HepG2 (cell line): Measurements from ENCODE around the gene ANP32B. TPM values are rescaled to one million over a fixed set of nuclear protein-coding genes. Genes with fewer than 3 reads are reported as not detected.
A peak's percentile ranks its signal among the peaks of the same experiment; 100 is the strongest.

ENCODE experiments used
- AHR ChIP-seq: IDR thresholded peaks from 2 replicates; pipeline ENCODE4 v1.6.1; 2018; ENCODE audit warnings: missing genetic modification reagents, missing compliant biosample characterization
- ARID3A ChIP-seq: IDR thresholded peaks from 2 replicates; pipeline ENCODE4 v1.6.1; 2012; ENCODE audit warnings: low read depth, low read length, improper control_type of control experiment
- BRF2 ChIP-seq: sonication (generic); formaldehyde crosslinking; IDR thresholded peaks from 2 replicates; pipeline ENCODE4 v1.8.1; 2022; ENCODE audit warnings: mild to moderate bottlenecking, missing genetic modification reagents
- CBX5 ChIP-seq: sonication (generic); formaldehyde crosslinking; IDR thresholded peaks from 2 replicates; pipeline ENCODE4 v1.4.0; 2020; ENCODE audit warnings: missing genetic modification reagents, borderline replicate concordance
- ELF3 ChIP-seq: IDR thresholded peaks from 2 replicates; pipeline ENCODE4 v1.6.1; 2016; ENCODE audit warnings: missing genetic modification reagents, missing compliant biosample characterization
- FLYWCH1 ChIP-seq: sonication (generic); formaldehyde crosslinking; IDR thresholded peaks from 2 replicates; pipeline ENCODE4 v1.8.1; 2023; ENCODE audit warnings: mild to moderate bottlenecking, missing genetic modification reagents
- KLF16 ChIP-seq, 2 experiments: sonication (generic) in 1 of 2; formaldehyde crosslinking in 1 of 2; IDR thresholded peaks; 2 replicates each; pipeline versions ENCODE4 v1.6.1 to v1.8.0; 2016 to 2023; ENCODE audit warnings: missing genetic modification reagents in 2 of 2, missing compliant biosample characterization in 1 of 2
- MAF1 ChIP-seq: sonication (generic); formaldehyde crosslinking; IDR thresholded peaks from 2 replicates; pipeline ENCODE4 v1.5.0; 2020; ENCODE audit warnings: missing genetic modification reagents, borderline replicate concordance
- PATZ1 ChIP-seq: sonication (generic); formaldehyde crosslinking; IDR thresholded peaks from 2 replicates; pipeline ENCODE4 v1.4.0; 2020; ENCODE audit warnings: missing genetic modification reagents
- PRDM4 ChIP-seq: sonication (generic); formaldehyde crosslinking; IDR thresholded peaks from 2 replicates; pipeline ENCODE4 v1.9.0; 2021; ENCODE audit warnings: missing genetic modification reagents, borderline replicate concordance
- PTBP1 ChIP-seq: fragments of 200-400 bp; formaldehyde crosslinking; IDR thresholded peaks from 2 replicates; pipeline ENCODE4 v1.6.1; 2018; ENCODE audit warnings: low read length, low read depth; ENCODE audit not compliant: poor library complexity, severe bottlenecking
- TFE3 ChIP-seq: IDR thresholded peaks from 2 replicates; pipeline ENCODE4 v1.6.1; 2016
- TOPORS ChIP-seq: sonication (generic); formaldehyde crosslinking; IDR thresholded peaks from 2 replicates; pipeline ENCODE4 v1.8.0; 2023; ENCODE audit warnings: mild to moderate bottlenecking, missing genetic modification reagents
- ZNF382 ChIP-seq: sonication (generic); formaldehyde crosslinking; IDR thresholded peaks from 2 replicates; pipeline ENCODE4 v1.5.0; 2020; ENCODE audit warnings: missing genetic modification reagents, mild to moderate bottlenecking, borderline replicate concordance
- ZNF451 ChIP-seq: sonication (generic); formaldehyde crosslinking; IDR thresholded peaks from 2 replicates; pipeline ENCODE4 v1.5.0; 2020; ENCODE audit warnings: mild to moderate bottlenecking, missing genetic modification reagents
- ZNF460 ChIP-seq: sonication (generic); formaldehyde crosslinking; IDR thresholded peaks from 2 replicates; pipeline ENCODE4 v1.5.1; 2020; ENCODE audit warnings: missing genetic modification reagents, mild to moderate bottlenecking, borderline replicate concordance
- ZNF670 ChIP-seq: sonication (generic); formaldehyde crosslinking; IDR thresholded peaks from 2 replicates; pipeline ENCODE4 v1.8.0; 2022; ENCODE audit warnings: mild to moderate bottlenecking, missing genetic modification reagents, borderline replicate concordance
- ZNF766 ChIP-seq: sonication (generic); formaldehyde crosslinking; IDR thresholded peaks from 2 replicates; pipeline ENCODE4 v1.5.0; 2020; ENCODE audit warnings: missing genetic modification reagents, borderline replicate concordance
- ZNF772 ChIP-seq: sonication (generic); formaldehyde crosslinking; IDR thresholded peaks from 2 replicates; pipeline ENCODE4 v1.5.0; 2020; ENCODE audit warnings: mild to moderate bottlenecking, missing genetic modification reagents
- polyA plus RNA-seq, 8 experiments: library from polyadenylated mRNA; depleted of rRNA in 3 of 8; stranded (reverse) in 7 of 8; unstranded in 1 of 8; fragments of >200 nt; fragmentation: Illumina TruSeq in 4 of 8; extraction: Trizol in 4 of 8; gene quantifications; 2 replicates each; pipeline versions ENCODE4 v1.2.1 to v1.2.3, GENCODE V29; 2011 to 2016; ENCODE audit warnings: low read depth in 4 of 8, missing spikeins in 1 of 8, mixed read lengths in 1 of 8; ENCODE audit not compliant: insufficient read depth in 1 of 8
- total RNA-seq, 5 experiments: library from RNA; depleted of rRNA; stranded (reverse); fragments of >200 nt; fragmentation: Illumina TruSeq; extraction: Trizol; gene quantifications; 2 replicates each; pipeline ENCODE4 v1.2.3, GENCODE V29; 2016; ENCODE audit warnings: low read depth in 1 of 5

Gene ANP32B
- total and polyA plus RNA-seq, 2 of the 13 experiments (the other 11 are each of a cell fraction or from before 2014, with no cell fraction given): 22.1 to 37.5 TPM

GRCh38 chr9:97982683-97983588 lies at the start of gene ANP32B (continued):
- TF ChIP-seq PRDM4 (CRISPR knock-in tag) (no peak), ZNF670 (CRISPR knock-in tag) (peak; percentile 65; the same call in 1 of the 2 replicates), ELF3 (CRISPR knock-in tag) (peak; percentile 29), KLF16 (CRISPR knock-in tag; IDR thresholded peaks at IDR 0.05) (peak in 1 of 2 experiments; percentile 70; a peak in 2 of 4 replicates), ZNF766 (CRISPR knock-in tag) (no peak; the same call in 1 of the 2 replicates), PTBP1 (peak; percentile 82), ZNF460 (no peak), AHR (CRISPR knock-in tag) (0 out of 2 replicates have a peak, but pooled peaks have one; percentile 19), ZNF451 (0 out of 2 replicates have a peak, but pooled peaks have one; percentile 43), ARID3A (no peak), CBX5 (peak; percentile 73), FLYWCH1 (no peak), ZNF772 (no peak), PATZ1 (peak; percentile 100), TOPORS (peak; percentile 93), MAF1 (CRISPR knock-in tag) (no peak; the same call in 1 of the 2 replicates), BRF2 (CRISPR knock-in tag) (peak; percentile 48; the same call in 1 of the 2 replicates), TFE3 (0 out of 2 replicates have a peak, but pooled peaks have one; percentile 36), ZNF382 (CRISPR knock-in tag) (no peak)
